Measurements from ENCODE around the gene TNK2.
"Not testable (repeated sequence)": the region's sequence is repeated elsewhere in the genome, so short reads cannot be mapped to it uniquely, and the experiment has no call there.

TNK2 gene

DNA sequence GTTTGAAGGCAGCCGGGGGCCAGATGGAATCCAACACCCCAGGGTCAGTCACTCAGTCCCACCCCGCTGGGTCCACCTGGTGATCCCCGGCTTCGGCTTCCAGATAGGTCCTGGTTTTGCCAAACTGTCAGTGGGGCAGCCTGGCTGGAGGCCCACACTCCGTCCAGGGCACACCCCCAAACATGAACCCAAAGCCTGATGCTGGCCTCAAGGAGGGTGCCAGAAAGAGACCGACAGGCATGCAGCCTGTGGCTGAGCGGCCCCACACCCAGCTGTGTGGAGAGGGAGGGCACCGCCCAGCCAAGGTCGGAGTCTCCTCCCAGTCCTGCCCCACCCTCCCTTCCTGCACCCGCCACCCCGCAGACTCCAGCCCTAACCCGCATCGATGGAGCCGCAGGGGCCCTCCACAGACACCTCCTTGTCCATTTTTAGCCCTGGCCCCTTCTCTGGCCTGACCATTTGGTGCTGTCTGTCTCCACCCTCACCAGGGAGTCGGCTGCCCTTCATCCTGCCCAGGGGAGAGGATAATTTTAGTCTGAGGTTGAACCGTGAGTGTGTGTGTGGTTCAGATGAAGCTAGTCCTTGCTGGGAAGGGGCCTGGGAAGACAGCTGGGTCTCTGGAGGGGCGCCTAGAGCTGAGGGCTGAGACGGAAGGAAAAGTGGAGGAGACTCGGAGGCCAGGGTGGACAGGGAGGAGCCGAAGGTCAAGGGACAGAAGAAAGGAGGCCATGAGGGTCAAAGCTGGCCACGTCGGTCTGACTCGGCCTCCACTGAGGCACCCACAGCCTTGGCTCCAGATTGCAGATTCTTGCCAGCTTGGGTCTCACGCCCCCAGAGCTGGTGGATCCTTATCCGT lies 23.1 kb downstream of the TNK2 start:
- DNase-seq (ENCODE audit: low read depth): no peak

DNA sequence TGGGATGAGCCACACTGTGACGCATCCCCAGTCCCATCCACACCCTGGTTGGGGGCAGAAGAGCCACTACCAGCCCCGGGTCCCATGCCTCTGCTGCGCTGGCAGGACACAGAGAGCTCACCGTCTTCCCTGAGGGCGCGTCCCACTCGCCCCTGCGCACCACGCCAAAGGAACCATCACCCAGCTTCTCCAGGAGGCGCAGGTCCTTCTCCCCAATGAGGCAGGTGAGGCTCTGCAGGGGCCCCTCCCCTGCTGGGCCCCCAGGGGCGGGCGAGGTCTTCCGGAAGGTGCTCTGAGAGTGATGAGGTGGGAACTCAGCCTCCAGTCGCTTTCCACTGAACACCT lies 23.7 kb downstream of the TNK2 start:
- DNase-seq (ENCODE audit: low read depth): no peak

DNA sequence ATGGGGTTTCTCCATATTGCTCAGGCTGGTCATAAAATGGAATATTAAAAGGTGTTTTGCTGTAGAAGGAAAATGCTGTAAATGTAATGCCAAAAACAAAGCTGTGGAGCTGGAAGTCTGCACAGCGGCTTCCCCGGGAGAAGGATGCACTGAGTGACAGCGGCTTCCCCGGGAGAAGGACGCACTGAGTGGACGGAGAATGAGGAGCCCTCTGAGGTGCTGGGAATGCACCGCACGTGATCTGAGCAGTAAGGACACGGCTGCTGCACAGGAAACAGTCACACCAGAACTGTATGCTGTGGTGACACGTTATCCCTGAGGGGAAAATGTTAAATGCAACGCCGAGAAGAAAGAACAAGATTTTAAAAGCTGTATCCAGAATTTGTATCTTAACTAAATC lies 24.6 kb downstream of the TNK2 start:
- DNase-seq (ENCODE audit: low read depth): no peak

DNA sequence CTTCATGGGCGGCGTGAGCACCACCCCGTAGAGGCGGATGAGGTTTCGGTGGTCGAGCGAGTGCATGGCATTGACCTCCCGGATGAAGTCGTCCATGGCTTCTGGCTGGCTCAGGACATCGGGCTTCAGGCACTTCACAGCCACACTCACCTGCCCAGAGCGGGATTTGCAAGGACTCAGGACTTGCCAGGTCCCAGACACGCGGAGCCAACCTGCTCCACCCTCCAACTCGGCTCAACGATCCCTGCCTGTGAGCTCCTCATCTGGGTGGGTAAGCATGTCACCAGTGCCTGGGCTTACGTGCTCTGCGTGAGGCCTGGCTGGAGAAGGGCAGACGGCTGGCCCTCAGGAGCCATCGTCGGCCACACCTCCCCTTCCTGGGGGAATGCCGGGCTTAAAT lies 25.2 kb downstream of the TNK2 start:
- no peak for DNase-seq (ENCODE audit: low read depth)

DNA sequence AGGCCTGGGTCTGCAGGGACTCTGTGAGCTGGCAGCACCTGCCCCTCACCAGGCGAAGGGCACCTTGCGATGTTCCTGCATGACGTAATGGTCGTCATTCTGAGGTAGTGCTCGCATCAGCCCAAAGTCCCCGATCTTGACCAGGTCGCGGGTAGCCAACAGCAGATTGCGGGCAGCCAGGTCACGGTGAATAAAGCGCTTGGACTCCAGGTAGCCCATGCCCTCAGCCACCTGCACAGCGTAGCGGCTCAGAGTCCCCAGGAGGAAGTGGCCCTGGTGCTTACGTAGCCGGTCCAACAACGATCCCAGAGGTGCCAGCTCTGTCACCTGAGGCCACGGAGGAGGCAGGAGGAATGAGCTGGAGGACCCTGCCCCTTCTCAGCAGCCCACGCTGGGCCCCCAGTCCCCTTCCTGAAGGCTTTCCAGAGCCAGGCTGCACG lies 26.3 kb downstream of the TNK2 start:
- DNase-seq (ENCODE audit: low read depth): no peak

DNA sequence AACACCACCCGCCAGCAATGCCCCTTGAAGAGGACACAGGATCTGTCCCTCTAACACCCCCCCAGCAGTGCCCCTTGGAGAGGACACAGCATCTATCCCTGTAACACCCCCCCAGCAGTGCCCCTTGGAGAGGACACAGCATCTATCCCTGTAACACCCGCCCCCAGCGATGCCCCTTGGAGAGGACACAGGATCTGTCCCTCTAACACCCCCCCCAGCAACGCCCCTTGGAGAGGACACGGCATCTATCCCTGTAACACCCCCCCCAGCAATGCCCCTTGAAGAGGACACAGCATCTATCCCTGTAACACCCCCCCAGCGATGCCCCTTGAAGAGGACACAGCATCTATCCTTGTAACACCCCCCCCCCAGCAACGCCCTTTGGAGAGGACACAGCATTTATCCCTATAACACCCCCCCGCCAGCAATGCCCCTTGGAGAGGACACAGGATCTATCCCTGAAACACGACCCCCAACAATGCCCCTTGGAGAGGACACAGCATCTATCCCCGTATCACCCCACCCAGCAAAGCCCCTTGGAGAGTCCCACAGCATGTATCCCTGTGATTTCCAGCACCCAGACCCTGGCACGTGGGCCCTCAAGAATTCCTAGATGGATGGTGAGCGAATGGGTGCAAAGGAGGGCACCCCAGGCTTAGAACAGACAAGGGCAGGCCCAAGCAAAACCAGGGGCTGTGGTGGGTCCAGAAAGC lies 26.9 kb downstream of the TNK2 start:
- DNase-seq (ENCODE audit: low read depth): no peak

DNA sequence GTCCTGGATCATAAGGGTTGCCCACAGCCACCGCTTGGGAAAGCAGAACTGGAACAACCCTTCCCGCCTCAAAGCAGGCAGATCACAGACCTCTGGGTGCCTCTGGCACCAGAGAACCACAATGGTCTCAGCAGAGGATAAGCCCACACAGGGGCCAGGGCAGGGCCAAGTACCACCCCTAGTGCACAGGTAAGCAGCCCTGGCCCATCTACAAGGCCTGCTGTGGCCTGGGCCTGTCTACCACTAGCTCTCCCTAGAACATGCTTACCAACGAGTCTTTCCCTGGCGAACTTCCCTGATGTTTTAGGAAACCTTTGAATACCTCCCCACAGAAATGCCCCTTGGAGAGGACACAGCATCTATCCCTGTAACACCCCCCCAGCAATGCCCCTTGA lies 28.3 kb downstream of the TNK2 start:
- no peak for DNase-seq (ENCODE audit: low read depth)

DNA sequence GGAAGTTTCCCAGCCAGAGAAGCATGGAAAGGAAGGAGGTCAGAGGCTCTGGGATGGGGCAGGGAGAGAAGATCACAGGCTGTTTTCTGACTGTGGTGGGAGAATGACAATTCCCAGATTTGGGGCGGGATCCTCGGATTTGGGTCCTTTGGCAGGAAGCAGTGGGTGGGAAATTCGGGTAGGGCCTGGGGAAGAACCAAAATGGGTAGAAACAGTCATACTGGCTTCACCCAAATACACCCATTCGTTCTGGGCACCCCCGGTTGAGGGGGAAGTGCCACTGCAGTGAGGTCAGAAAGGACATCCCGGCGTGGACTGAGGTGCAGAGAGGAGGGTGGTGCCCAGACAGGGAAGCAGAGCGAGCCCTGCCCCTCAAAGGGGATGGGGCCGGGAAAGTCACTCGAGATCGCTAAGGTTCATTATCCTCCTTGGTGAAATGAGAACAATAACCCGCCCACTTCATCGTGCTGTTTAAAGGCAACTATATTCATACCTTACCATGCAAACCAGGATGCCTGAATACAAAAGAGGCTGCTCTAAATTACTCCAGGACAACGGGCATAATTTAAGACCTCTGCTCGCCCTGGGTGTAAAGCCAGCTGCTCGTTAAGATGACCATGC lies 28.8 kb downstream of the TNK2 start:
- DNase-seq (ENCODE audit: low read depth): no peak

DNA sequence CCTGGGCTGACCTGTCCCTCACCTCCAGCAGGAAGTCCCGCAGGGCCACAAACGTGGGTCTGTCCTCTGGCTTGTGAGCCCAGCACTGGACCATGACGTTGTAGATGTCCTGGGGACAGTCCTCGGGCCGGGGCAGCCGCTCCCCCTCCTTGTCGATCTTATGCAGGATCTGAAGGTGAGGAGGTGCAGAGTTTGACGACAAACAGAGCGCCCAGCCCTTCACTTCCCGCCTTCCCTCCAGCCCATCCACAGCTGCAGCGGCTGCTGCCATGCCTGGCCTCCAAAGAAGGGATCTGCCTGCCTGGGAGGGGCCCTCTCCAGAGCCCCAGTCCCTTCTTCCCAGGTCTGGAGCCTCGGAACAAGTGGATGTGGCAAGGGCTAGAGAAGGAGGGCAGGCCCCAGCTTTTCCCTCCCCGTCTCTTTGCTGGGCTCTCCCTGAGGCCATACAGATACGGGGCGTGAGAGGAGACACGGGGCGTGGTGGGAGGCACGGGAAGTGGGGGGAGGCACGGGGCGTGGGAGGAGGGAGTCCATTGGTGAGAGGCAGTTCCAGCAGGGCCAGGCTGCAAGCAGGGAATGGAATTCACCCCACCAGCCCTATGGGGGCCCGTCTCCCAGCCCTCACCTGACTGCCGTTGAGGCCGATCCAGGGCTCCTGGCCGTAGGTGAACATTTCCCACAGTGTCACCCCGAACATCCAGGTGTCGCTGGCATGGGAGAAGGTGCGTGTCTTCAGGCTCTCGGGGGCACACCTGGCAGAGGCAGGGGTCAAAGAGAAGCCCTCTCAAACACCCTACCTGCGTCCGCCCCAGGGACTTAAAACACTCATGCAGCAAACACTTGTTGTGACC lies 29.7 kb downstream of the TNK2 start:
- no peak for DNase-seq (ENCODE audit: low read depth)

DNA sequence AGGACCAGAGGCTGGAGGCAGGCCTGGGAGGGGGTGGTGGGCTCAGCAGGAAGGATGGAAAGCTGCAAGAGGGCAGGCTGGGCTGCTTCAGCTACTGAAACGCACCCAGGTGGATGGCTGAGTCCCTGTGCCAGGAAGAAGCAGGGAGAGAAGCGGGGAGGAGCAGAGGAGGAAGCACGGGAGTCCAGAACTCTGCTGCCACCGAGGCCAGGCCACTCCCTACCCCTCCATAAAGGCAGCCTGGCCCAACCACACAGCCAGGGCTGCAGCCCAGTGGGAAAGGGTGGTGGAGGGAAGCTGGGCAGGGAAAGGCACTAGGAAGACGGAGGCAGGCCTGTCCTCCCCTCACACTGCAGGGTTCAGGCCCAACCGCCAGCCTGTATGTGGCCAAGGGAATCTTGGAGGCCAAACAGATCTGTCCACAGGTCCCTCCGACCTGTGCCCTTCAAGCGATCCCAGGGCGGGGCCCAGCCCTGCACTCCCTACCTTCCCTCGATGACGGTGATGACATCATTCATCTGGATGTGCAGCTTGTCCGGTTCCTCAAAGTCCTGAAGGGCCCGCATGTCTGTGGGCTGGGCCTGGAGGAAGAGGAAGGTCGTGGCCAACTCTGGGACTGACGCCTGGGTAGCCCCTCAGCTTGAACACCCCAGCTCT lies 30.5 kb downstream of the TNK2 start:
- DNase-seq (ENCODE audit: low read depth): no peak

DNA sequence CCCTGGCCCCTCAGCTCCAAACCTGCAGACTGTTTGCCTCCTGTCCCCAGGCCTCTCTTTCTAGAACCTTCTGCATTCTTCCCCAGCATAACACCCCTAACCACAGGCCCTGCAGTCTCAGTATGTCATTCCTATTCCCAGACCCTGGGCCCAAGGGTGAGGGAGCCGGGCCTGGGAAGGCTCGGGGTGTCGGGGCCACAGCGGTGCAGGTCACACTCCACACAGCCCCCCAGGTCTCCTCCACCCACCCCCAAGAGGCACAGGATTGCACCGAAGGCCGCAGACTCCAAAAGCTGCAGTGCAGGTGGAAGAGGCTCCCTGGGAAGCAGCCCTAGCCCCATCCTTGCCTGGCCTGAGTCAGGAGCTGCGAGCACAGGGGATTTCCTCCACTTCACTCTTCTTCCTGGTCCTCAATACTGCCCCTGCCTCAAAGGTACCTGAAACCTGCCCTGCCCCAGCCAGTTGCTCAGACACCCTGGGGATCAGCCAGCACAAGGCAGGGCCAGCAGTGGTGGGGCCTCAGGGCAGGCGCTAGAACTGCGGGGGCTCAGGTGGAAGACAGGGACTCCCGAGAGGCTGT lies 31.1 kb downstream of the TNK2 start:
- DNase-seq (ENCODE audit: low read depth): no peak

DNA sequence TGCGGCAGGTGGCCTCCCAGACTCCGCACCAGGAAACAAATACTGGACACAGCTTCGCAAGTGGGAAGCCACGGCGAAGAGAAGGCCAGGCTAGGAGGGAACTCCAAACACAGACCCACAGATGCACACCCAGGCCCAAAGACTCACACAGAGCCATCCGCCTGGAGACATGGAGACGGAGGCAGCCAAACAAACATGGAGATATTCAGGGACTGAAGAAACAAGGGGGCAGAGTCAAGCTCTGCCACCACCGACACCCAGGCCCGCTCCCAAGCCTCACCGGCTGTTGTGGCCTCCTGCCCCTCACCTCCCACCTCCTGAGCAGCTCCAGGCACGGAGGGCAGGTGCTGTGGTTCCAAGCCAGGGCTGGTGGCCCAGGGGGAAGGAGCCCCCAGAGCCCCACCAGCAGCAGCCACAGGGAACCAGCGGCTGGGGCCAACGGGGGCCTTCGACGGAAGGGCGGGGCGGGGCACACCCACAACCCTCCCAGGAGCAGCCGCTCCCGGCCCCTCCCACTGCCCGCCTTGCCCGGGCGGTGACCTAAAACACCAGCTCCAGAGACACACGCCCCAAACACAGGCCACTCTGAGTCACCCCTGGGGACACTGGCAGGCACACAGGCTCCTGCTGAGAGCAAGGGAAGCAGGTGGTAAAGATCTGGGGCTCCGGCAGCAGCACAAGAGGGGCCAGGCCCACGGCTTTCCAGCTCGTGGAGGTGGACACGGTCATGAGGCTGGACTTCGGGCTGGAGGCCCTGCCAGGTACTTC lies 31.9 kb downstream of the TNK2 start:
- DNase-seq (ENCODE audit: low read depth): no peak

DNA sequence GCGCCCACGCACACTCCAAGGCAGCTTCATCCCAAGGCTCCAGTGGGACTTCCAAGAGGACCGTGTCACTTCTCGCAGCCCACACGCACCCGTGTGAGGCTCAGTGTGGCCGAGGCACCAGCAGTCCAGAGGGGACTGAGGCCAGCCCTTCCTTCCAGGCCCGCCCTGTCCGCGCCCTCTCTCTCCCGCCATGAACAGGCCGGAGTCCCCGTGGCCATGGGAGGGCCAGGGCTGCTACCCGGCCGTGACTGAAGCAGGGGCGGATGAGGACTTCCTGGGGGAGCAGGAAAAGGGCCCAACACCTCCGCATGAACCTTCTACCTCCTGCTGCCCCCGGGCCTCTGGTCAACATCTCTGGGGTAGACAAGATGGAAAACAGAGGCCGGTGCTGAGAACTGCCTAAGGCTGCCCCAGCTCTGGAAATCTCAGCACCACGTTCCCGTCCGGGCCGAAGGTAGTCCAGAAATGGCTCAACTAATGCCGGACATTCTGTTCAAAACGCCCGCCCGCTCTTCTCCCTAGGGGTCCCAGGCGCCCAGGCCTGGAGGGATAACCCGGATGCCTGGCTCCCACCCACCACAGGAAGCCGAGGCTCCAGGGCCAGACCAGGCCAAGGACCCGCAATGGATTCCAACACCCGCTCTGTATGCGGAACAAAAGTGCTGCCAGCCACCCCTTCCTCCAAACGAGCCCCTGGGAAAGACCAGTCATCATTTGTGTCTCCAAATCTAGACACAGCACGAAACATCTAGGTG lies 32.7 kb downstream of the TNK2 start:
- no peak for DNase-seq (ENCODE audit: low read depth)

DNA sequence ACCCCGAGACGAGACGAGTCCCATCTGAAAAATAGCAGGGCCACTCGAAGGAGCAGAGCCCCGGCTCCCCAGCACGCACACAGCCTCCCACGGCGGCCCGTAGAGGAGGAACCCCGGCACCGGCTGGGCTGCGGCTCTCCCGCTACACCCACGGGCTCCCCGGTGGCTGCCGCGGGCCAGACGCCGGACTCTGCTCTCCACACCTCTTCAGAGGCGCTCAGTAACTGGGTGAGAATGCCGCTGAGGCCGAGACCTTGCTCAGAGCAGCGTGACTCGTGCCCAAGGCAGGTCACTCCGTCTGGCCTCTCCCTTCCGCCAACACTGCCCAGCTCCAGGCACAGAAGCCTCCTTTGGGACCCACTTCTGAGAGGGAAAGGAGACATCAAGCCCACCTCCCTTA lies 34.4 kb downstream of the TNK2 start:
- no peak for DNase-seq (ENCODE audit: low read depth)

DNA sequence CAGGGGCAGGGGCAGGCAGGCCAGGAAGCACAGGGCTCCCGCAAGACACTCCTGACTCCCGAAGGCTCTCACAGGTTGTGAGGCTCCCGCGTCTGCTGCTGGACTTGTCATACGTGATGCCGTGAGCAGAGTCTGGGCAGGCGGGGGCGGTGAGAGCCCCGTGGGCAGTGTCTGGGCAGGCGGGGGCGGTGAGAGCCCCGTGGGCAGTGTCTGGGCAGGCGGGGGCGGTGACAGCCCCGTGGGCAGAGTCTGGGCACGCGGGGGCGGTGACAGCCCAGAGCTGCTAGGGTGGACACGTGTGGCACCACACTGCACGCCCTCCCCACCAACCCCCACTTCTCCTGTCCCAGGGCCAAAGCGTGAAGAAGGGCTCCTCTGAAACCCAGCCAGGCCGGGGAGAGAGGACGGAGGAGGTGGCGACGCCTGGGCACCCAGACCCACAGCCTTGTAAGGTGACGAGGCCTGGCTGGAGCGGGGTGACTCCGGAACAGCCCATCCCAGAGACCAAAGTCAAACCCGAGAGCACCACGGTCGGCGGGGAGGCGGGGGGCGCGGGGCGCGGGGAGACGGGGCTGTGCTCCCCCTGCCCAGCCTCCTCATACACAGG lies 35.0 kb downstream of the TNK2 start:
- DNase-seq (ENCODE audit: low read depth): no peak

DNA sequence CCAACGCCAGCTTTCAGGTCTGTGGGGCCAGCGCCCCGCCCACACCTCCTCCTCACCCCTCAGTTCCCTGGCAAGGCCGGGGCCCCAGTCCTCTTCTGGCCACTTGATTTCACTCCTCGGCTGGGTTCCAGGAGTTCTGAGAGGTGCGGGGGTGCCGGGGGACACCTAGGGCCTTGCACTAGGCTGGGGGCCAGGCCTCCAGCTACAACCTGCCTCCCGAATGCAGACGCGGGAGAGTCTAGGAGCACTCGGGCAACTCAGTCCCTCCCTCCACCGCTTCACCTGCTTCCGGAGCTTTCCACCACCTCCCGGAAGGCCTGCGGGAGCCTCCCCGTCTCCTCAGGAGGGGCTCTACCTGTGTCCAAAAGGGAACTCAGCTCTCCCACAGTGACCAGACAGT lies 35.6 kb downstream of the TNK2 start:
- no peak for DNase-seq (ENCODE audit: low read depth)

DNA sequence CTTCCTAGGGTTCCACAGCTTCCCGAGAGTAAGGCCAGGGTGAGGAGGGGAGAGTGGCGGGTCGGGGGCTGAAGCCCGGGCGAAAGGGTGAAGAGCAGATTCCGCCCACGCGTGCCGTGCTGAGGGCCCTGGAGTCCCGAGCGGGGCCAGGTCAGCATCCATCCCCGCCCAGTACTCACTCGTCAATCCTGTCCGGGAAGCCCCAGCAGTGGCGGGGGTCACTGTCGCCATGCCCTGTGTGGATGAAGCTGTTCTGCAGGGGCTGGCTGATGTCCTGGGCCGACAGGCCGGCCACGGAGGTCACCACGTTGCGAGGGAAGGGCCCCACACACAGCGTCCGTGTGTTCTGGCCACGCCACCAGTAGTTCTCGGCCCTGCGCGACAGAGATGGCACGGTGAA lies 36.3 kb downstream of the TNK2 start:
- no peak for DNase-seq (ENCODE audit: low read depth)

DNA sequence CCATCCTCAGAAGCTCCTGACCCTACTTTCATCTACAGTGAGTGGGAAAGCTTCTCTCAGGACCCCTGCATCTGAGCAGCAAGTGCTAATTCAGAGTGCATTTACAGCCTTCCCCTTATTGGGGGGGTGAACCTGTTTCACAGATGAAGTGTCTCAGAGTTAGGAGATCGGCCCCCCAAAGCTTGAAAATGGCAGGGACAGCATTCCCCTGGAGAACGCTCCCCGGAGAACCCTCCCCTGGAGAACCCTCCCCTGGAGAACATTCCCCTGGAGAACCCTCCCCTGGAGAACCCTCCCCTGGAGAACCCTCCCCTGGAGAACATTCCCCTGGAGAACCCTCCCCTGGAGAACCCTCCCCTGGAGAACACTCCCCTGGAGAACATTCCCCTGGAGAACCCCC lies 36.7 kb downstream of the TNK2 start:
- not testable (repeated sequence) for DNase-seq (ENCODE audit: low read depth)

DNA sequence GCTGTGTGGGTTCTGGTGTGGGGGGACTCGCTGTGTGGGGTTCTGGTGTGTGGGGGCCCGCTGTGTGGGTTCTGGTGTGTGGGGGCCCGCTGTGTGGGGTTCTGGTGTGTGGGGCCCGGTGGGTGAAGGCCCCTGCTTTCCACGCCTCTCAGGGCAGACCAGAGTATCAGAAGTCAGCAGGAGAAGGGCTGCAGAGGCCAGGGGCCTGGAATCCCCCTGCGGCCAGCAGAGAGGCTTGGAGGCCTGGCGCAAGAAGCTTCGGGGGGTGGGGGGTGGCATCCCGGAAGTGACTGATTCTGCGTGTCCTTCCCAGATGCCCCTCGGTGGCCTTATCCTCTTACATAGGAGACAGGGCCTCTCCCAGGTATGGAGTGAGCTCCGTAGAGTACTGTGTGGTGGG lies 37.4 kb downstream of the TNK2 start:
- DNase-seq (ENCODE audit: low read depth): no peak

Data from non-pigmented ciliary epithelial cell (primary cell).